Measurements from ENCODE around the gene VPS37B. TPM values are rescaled to one million over a fixed set of nuclear protein-coding genes. Genes with fewer than 3 reads are reported as not detected.

The VPS37B gene
- polyA plus RNA-seq, 1 experiment, result 18.1 TPM

GRCh38 chr12:122870867-122871664 is 24.9 kb downstream of the VPS37B start:
- Histone ChIP-seq H3K4me3 (ENCODE audit: low read depth, low read length) (peak overlapping the region; percentile 30), H3K36me3 (ENCODE audit: control insufficient read depth, insufficient read depth, low read length) (peaks cover 16% of the 10 kb centered on the region), H3K27me3 (ENCODE audit: control insufficient read depth, insufficient read depth, low read length) (no peaks in the 10 kb centered on the region)
- CTCF ChIA-PET, result interaction anchor here (0.7 to 5.3 kb wide), 8 partner anchors 10 to 171 kb away, joined by 3 to 50 read pairs (median 6); no protein-coding TSS in a partner anchor
- no peak for TF ChIP-seq CTCF (IDR thresholded peaks at IDR 0.05; ENCODE audit: insufficient read depth, low read depth, low read length)
- no peak for DNase-seq (ENCODE audit: low read depth)
- POLR2A ChIA-PET, result no interaction called here

GRCh38 chr12:122870163-122870842 is 25.6 kb downstream of the VPS37B start:
- DNase-seq (ENCODE audit: low read depth), result no peak
- Histone ChIP-seq H3K27me3 (ENCODE audit: control insufficient read depth, insufficient read depth, low read length) (no peaks in the 10 kb centered on the region), H3K36me3 (ENCODE audit: control insufficient read depth, insufficient read depth, low read length) (peaks cover 18% of the 10 kb centered on the region), H3K4me3 (ENCODE audit: low read depth, low read length) (no peak overlapping the region)
- no peak for TF ChIP-seq CTCF (IDR thresholded peaks at IDR 0.05; ENCODE audit: insufficient read depth, low read depth, low read length)
- ChIA-PET CTCF (interaction anchor here (0.7 to 5.3 kb wide), 4 partner anchors 10 to 76 kb away, joined by 3 to 50 read pairs (median 16); no protein-coding TSS in a partner anchor), POLR2A (interaction anchor here (0.6 kb wide), 1 partner anchor 61 kb away, joined by 11 read pairs; no protein-coding TSS in a partner anchor)

- no peak for TF ChIP-seq CTCF (IDR thresholded peaks at IDR 0.05; ENCODE audit: insufficient read depth, low read depth, low read length)
- Histone ChIP-seq H3K36me3 (ENCODE audit: control insufficient read depth, insufficient read depth, low read length) (peaks cover 23% of the 10 kb centered on the region), H3K4me3 (ENCODE audit: low read depth, low read length) (no peak overlapping the region), H3K27me3 (ENCODE audit: control insufficient read depth, insufficient read depth, low read length) (no peaks in the 10 kb centered on the region)
- no peak for DNase-seq (ENCODE audit: low read depth)
- ChIA-PET POLR2A (no interaction called here), CTCF (interaction anchor here (5.3 kb wide), 1 partner anchor 9 kb away, joined by 50 read pairs; no protein-coding TSS in a partner anchor)
Measured at GRCh38 chr12:122869207-122869973, 26.5 kb downstream of the VPS37B start.

GRCh38 chr12:122868471-122869177 is 27.3 kb downstream of the VPS37B start:
- ChIA-PET POLR2A (no interaction called here), CTCF (interaction anchor here (0.5 to 5.3 kb wide), 3 partner anchors 8 to 82 kb away, joined by 3 to 50 read pairs (median 3); no protein-coding TSS in a partner anchor)
- Histone ChIP-seq H3K4me3 (ENCODE audit: low read depth, low read length) (no peak overlapping the region), H3K27me3 (ENCODE audit: control insufficient read depth, insufficient read depth, low read length) (no peaks in the 10 kb centered on the region), H3K36me3 (ENCODE audit: control insufficient read depth, insufficient read depth, low read length) (peaks cover 23% of the 10 kb centered on the region)
- TF ChIP-seq CTCF (IDR thresholded peaks at IDR 0.05; ENCODE audit: insufficient read depth, low read depth, low read length), result no peak
- DNase-seq (ENCODE audit: low read depth), result no peak
